HG03196 (cell line): ENCODE measurements around the gene MRPL18.
"Not testable (repeated sequence)": the region's sequence is repeated elsewhere in the genome, so short reads cannot be mapped to it uniquely, and the experiment has no call there.

Experiments used
- ATAC-seq: cut with Tn5 transposase; IDR thresholded peaks from one replicate; pipeline ENCODE4 v1.9.1; 2021; ENCODE audit not compliant: unreplicated experiment

Gene MRPL18

GRCh38 chr6:159815410-159815809 is 25.1 kb downstream of the MRPL18 start:
- no peak for ATAC-seq

- ATAC-seq: not testable (repeated sequence)
These were observed 26.5 kb downstream of the MRPL18 start for GRCh38 chr6:159816775-159817174.

GRCh38 chr6:159817951-159818739 is 27.9 kb downstream of the MRPL18 start:
- no peak for ATAC-seq

- no peak for ATAC-seq
These were observed 28.8 kb downstream of the MRPL18 start for GRCh38 chr6:159819098-159819497.

GRCh38 chr6:159819932-159820640 is 29.8 kb downstream of the MRPL18 start:
- ATAC-seq: no peak

- no peak for ATAC-seq
These were observed 30.9 kb downstream of the MRPL18 start for GRCh38 chr6:159821122-159821521.

- no peak for ATAC-seq
These were observed 31.5 kb downstream of the MRPL18 start for GRCh38 chr6:159821726-159822125.

GRCh38 chr6:159823953-159824352 is 33.7 kb downstream of the MRPL18 start:
- ATAC-seq: no peak

GRCh38 chr6:159824690-159825089 is 34.4 kb downstream of the MRPL18 start:
- not testable (repeated sequence) for ATAC-seq

GRCh38 chr6:159826004-159826403 is 35.7 kb downstream of the MRPL18 start:
- no peak for ATAC-seq

GRCh38 chr6:159826968-159827647 is 36.8 kb downstream of the MRPL18 start:
- ATAC-seq: no peak

GRCh38 chr6:159828074-159828473 is 37.8 kb downstream of the MRPL18 start:
- no peak for ATAC-seq

- no peak for ATAC-seq
These were observed 39.3 kb downstream of the MRPL18 start for GRCh38 chr6:159829526-159829925.

GRCh38 chr6:159830501-159831372 is 40.5 kb downstream of the MRPL18 start:
- no peak for ATAC-seq

- no peak for ATAC-seq
These were observed 41.1 kb downstream of the MRPL18 start for GRCh38 chr6:159831373-159831679.

- no peak for ATAC-seq
These were observed 42.7 kb downstream of the MRPL18 start for GRCh38 chr6:159832946-159833345.

- ATAC-seq: no peak
These were observed 43.3 kb downstream of the MRPL18 start for GRCh38 chr6:159833556-159833955.

GRCh38 chr6:159833997-159834603 is 43.8 kb downstream of the MRPL18 start:
- no peak for ATAC-seq

- no peak for ATAC-seq
These were observed 46.6 kb downstream of the MRPL18 start for GRCh38 chr6:159836718-159837490.

- no peak for ATAC-seq
These were observed 47.2 kb downstream of the MRPL18 start for GRCh38 chr6:159837511-159837910.
